ENCODE data around the gene RABL2B.
A peak's percentile ranks its signal among the peaks of the same experiment; 100 is the strongest.

The RABL2B gene

DNA sequence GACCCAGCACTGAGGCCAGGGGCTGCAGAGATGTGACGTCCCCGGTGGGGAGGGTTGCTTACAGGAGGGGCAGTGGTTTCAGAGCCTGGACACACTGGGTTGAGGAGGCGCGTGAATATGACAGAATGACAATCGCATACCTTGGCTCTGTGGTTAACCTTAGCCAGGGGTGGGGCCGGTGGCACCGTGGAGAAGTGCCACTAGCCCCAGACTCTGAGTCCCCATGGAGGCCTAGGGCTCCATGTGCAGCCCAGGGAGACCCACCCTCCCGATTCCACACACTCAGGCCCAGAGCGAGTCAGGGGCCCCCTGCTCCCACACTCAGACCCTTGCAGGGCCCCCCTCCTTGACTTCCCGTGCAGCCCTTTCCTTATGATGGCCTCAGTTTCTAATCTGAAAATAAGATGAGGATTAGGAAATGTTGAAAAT lies 49.1 kb downstream of the RABL2B start:
- DNase-seq (ENCODE audit: extremely low read depth, low read depth): no peak
- TF ChIP-seq, protein P1, sequence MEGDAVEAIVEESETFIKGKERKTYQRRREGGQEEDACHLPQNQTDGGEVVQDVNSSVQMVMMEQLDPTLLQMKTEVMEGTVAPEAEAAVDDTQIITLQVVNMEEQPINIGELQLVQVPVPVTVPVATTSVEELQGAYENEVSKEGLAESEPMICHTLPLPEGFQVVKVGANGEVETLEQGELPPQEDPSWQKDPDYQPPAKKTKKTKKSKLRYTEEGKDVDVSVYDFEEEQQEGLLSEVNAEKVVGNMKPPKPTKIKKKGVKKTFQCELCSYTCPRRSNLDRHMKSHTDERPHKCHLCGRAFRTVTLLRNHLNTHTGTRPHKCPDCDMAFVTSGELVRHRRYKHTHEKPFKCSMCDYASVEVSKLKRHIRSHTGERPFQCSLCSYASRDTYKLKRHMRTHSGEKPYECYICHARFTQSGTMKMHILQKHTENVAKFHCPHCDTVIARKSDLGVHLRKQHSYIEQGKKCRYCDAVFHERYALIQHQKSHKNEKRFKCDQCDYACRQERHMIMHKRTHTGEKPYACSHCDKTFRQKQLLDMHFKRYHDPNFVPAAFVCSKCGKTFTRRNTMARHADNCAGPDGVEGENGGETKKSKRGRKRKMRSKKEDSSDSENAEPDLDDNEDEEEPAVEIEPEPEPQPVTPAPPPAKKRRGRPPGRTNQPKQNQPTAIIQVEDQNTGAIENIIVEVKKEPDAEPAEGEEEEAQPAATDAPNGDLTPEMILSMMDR (IDR thresholded peaks at IDR 0.05; ENCODE audit: low read depth, low read length): no peak

DNA sequence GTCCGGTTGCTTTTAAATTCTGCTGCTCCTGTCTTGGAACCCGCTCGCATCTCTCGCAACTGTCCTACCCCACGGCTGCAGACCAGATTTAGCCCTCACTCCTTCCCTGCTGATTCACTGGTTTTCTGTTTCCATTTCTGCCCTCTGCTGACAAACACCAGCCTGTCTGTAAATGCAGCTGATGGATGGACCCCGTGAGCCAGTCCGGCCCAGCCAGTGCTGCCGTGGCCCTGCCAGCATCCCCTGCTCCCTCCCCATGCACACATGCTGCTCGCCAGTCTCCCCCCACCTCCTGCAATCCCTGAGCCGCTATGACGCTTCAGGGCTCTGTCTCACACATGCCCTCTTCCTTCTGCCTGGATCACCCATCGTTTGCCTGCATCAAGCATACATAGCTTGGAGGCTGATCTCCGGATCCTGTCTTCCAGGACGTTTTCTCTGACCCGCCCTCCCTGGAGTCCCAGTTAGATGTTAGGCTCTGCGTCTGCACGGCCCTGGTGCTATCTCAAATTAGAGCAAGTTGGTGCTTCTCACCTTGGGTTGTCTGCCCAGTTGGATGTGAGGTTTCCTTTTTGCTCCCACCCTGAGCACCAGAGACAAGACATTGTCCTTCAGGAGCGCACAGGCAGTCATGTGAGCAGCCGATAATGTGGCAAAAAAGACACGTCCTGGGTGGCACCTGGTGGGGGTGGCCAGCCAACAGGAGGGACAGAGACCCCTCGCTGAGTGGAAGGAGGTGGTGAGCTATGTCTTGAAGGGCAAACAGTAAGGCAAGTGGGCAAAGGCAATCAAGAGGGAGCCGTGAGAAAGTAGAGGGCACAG lies 49.7 kb downstream of the RABL2B start:
- no peak for DNase-seq (ENCODE audit: extremely low read depth, low read depth)
- TF ChIP-seq, protein P1 (IDR thresholded peaks at IDR 0.05; ENCODE audit: low read depth, low read length): no peak; the same call in 1 of the 2 replicates

DNA sequence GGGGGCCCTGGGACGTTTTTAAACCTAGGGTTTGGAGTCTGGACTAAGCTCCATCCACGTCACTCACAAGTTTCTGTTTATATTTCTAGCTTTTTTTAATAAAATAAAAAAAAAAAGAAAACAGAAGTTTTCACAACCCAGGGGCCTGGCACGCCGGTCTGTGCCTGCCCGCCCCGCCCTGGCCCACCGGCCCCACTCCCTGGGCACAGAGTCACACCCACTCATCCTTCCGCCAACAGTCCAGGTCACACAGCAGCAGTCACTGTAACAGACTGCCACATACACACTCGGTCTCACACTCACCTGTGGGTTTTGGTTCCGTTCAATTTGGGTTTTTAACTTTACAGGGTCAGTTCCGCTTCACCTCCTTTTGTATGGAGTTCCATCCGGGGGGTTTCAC lies 50.8 kb downstream of the RABL2B start:
- DNase-seq (ENCODE audit: extremely low read depth, low read depth): no peak
- TF ChIP-seq, protein P1 (IDR thresholded peaks at IDR 0.05; ENCODE audit: low read depth, low read length): no peak

DNA sequence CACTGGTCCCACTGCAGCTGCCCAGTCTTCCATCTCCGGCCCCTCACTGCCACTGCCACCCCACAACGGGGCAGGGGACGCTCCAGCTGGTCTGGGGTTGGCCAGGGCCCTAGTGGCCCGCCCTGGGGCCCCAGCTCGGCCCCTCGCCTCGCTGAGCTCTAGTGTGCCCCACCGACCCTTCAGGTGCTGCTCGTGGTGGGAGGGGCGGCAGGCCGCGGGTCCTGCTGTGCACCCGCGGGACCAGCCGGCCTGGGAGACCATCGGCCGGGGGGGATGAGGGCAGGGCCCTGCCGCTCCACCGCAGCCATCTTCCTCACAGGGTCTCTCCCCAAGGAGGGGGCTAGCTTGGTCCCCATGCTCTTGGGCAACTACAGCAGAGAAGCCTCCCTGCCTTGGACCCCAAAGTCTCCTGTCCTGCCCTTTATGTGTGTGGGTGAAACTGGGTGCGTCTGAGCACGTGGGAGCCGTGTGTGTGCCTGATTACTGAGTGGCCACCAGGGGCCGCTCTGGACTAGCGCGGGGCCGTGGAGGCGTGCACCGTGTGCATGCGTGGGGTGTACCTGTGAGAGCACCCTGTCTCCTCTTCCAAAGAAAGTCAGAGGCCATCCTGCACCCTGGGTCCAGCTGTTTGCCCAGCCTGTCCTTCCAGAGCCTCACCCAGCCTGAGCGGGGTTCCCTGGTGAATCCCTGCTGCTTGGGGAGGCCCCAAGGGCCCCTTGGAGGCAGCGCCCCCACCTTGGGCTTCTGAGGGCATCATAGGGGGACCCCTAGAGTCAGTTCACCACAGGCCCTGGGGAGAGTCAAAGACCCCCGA lies 51.4 kb downstream of the RABL2B start:
- DNase-seq (ENCODE audit: extremely low read depth, low read depth): no peak
- TF ChIP-seq, protein P1 (IDR thresholded peaks at IDR 0.05; ENCODE audit: low read depth, low read length): peak; percentile 85

DNA sequence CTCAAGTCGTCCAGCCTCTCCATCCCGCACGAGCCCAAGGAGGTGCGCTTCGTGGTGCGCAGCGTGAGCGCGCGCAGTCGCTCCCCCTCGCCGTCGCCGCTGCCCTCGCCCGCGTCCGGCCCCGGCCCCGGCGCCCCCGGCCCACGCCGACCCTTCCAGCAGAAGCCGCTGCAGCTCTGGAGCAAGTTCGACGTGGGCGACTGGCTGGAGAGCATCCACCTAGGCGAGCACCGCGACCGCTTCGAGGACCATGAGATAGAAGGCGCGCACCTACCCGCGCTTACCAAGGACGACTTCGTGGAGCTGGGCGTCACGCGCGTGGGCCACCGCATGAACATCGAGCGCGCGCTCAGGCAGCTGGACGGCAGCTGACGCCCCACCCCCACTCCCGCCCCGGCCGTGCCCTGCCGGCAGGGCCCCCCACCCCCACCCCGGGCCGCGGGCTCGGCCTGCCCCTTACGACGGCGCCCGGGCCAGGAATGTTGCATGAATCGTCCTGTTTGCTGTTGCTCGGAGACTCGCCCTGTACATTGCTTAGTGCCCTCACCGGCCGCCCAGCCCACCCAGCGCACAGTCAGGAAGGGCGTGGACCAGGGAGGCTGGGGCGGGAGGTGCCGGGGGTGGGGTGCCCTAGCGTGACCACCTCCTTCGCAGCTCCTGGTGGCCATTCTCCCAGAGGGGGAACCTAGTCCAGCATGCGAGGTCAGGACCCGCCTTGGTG lies 52.3 kb downstream of the RABL2B start:
- TF ChIP-seq, protein P1 (IDR thresholded peaks at IDR 0.05; ENCODE audit: low read depth, low read length): no peak
- DNase-seq (ENCODE audit: extremely low read depth, low read depth): no peak

DNA sequence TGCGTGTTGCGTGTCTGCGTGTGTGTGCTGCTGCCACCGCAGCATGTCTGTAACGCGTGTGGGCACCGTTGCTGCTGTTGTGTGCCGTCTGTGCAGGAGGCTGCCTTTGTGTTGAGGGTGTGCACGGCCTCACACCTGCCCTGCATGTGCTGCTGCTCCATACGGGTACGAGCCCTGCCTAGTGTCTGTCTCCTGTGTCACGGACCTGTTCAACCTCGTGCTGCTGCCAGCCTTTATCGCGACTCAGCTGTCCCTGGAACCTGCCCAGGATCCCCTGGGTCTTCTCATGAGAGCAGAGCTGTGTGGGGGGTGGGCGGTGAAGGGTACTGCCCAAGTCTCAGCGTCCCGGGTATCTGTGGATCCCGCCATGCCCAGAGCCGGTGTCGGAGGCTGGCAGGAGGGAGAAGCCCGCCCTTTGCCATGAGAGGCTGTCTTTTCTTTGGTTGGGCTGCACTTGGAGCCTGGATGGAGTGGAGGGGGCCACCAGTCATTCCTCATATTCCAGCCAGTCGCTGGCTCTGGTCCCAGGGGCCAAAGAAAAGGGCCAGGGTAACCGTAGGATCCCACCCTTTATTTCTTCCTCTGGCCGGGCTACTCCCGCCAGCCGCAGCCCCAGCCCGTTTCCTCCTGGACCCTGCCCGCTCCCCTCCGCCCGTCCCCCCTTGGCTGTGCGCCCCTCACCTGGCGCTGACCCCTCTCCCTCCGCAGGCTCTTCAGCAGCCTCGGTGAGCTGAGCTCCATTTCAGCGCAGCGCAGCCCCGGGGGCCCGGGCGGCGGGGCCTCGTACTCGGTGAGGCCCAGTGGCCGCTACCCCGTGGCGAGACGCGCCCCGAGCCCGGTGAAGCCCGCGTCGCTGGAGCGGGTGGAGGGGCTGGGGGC lies 53.2 kb downstream of the RABL2B start:
- DNase-seq (ENCODE audit: extremely low read depth, low read depth): no peak
- TF ChIP-seq, protein P1 (IDR thresholded peaks at IDR 0.05; ENCODE audit: low read depth, low read length): no peak

Measured in AG09319 (cell line).